ENCODE results near the gene TGFBR2.

The TGFBR2 gene

GRCh38 chr3:30602946-30603345 is 3.5 kb upstream of the TGFBR2 start:
- Histone ChIP-seq H3K79me2 (ENCODE audit: low read length) (peaks cover 7% of the 10 kb centered on the region), H2AFZ (ENCODE audit: low read depth, low read length) (no peak overlapping the region), H3K27me3 (ENCODE audit: low read depth, low read length) (no peaks in the 10 kb centered on the region), H3K36me3 (replicated peaks; ENCODE audit: low read depth, low read length) (no peaks in the 10 kb centered on the region), H4K20me1 (ENCODE audit: insufficient read depth, low read length) (no peaks in the 10 kb centered on the region), H3K27ac (ENCODE audit: low read length) (peak overlapping the region; percentile 14; the same call in 1 of the 2 replicates), H3K9me3 (ENCODE audit: insufficient read depth, low read length) (no peaks in the 10 kb centered on the region), H3K9ac (ENCODE audit: low read length) (peak overlapping the region; percentile 10; the same call in 1 of the 2 replicates), H3K4me1 (ENCODE audit: low read length) (peaks cover 71% of the 10 kb centered on the region), H3K4me2 (ENCODE audit: low read length) (peak overlapping the region; percentile 98), H3K4me3 (ENCODE audit: low read length) (peak overlapping the region; percentile 48)
- TF ChIP-seq, protein P1, sequence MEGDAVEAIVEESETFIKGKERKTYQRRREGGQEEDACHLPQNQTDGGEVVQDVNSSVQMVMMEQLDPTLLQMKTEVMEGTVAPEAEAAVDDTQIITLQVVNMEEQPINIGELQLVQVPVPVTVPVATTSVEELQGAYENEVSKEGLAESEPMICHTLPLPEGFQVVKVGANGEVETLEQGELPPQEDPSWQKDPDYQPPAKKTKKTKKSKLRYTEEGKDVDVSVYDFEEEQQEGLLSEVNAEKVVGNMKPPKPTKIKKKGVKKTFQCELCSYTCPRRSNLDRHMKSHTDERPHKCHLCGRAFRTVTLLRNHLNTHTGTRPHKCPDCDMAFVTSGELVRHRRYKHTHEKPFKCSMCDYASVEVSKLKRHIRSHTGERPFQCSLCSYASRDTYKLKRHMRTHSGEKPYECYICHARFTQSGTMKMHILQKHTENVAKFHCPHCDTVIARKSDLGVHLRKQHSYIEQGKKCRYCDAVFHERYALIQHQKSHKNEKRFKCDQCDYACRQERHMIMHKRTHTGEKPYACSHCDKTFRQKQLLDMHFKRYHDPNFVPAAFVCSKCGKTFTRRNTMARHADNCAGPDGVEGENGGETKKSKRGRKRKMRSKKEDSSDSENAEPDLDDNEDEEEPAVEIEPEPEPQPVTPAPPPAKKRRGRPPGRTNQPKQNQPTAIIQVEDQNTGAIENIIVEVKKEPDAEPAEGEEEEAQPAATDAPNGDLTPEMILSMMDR (IDR thresholded peaks at IDR 0.05; ENCODE audit: low read depth, low read length): no peak

- peak overlapping the region; percentile 38 for H3K27ac ChIP-seq (ENCODE audit: low read length)
- TF ChIP-seq EZH2phosphoT487 (IDR thresholded peaks at IDR 0.05; ENCODE audit: low read depth): no peak
- TF ChIP-seq, protein P1 (IDR thresholded peaks at IDR 0.05; ENCODE audit: low read depth, low read length): no peak
- peaks cover 18% of the 10 kb centered on the region for H3K79me2 ChIP-seq (ENCODE audit: low read length)
- no peaks in the 10 kb centered on the region for H3K36me3 ChIP-seq (replicated peaks; ENCODE audit: low read depth, low read length)
- H2AFZ ChIP-seq (ENCODE audit: low read depth, low read length): no peak overlapping the region
- H3K9ac ChIP-seq (ENCODE audit: low read length): peak overlapping the region; percentile 14; the same call in 1 of the 2 replicates
- peak overlapping the region; percentile 98 for H3K4me2 ChIP-seq (ENCODE audit: low read length)
- no peaks in the 10 kb centered on the region for H4K20me1 ChIP-seq (ENCODE audit: insufficient read depth, low read length)
- H3K4me1 ChIP-seq (ENCODE audit: low read length): peaks cover 71% of the 10 kb centered on the region
- H3K27me3 ChIP-seq (ENCODE audit: low read depth, low read length): no peaks in the 10 kb centered on the region
- no peaks in the 10 kb centered on the region for H3K9me3 ChIP-seq (ENCODE audit: insufficient read depth, low read length)
- H3K4me3 ChIP-seq (ENCODE audit: low read length): peak overlapping the region; percentile 51
Observed at GRCh38 chr3:30604093-30604492, 2.3 kb upstream of the TGFBR2 start.

DNA sequence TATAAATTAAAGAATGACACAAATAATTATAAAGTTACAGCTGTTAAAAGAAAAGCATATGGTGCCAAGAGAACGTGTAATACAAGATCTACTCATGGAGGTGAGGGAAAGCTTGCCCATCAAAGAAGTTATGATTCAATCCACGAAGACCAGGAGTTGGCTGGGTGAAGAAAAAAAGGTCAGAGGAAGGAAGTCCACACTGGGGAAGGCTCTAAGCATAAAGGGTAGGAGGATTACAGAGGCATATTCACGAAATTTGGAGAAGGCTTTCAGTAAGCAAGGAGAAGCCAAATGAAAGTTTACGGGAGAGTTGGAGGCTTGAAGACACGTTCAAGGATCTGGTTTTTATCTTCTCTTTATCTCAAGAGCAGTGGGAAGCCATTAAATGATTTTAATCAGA is 1.8 kb upstream of the TGFBR2 start:
- Histone ChIP-seq H3K9me3 (ENCODE audit: insufficient read depth, low read length) (no peaks in the 10 kb centered on the region), H3K27me3 (ENCODE audit: low read depth, low read length) (no peaks in the 10 kb centered on the region), H4K20me1 (ENCODE audit: insufficient read depth, low read length) (no peaks in the 10 kb centered on the region), H3K4me1 (ENCODE audit: low read length) (peaks cover 71% of the 10 kb centered on the region), H3K4me3 (ENCODE audit: low read length) (peak overlapping the region; percentile 51), H3K36me3 (replicated peaks; ENCODE audit: low read depth, low read length) (no peaks in the 10 kb centered on the region), H2AFZ (ENCODE audit: low read depth, low read length) (no peak overlapping the region), H3K27ac (ENCODE audit: low read length) (peak overlapping the region; percentile 38), H3K9ac (ENCODE audit: low read length) (peak overlapping the region; percentile 10; the same call in 1 of the 2 replicates), H3K79me2 (ENCODE audit: low read length) (peaks cover 23% of the 10 kb centered on the region), H3K4me2 (ENCODE audit: low read length) (peak overlapping the region; percentile 98)
- TF ChIP-seq EZH2phosphoT487 (IDR thresholded peaks at IDR 0.05; ENCODE audit: low read depth): no peak
- TF ChIP-seq, protein P1 (IDR thresholded peaks at IDR 0.05; ENCODE audit: low read depth, low read length): no peak

GRCh38 chr3:30605005-30605404 is 1.4 kb upstream of the TGFBR2 start:
- H3K4me2 ChIP-seq (ENCODE audit: low read length): peak overlapping the region; percentile 98
- H3K79me2 ChIP-seq (ENCODE audit: low read length): peaks cover 27% of the 10 kb centered on the region
- H3K27me3 ChIP-seq (ENCODE audit: low read depth, low read length): no peaks in the 10 kb centered on the region
- peaks cover 71% of the 10 kb centered on the region for H3K4me1 ChIP-seq (ENCODE audit: low read length)
- no peaks in the 10 kb centered on the region for H3K36me3 ChIP-seq (replicated peaks; ENCODE audit: low read depth, low read length)
- TF ChIP-seq, protein P1 (IDR thresholded peaks at IDR 0.05; ENCODE audit: low read depth, low read length): no peak
- no peak for TF ChIP-seq EZH2phosphoT487 (IDR thresholded peaks at IDR 0.05; ENCODE audit: low read depth)
- peak overlapping the region; percentile 38 for H3K27ac ChIP-seq (ENCODE audit: low read length)
- no peaks in the 10 kb centered on the region for H3K9me3 ChIP-seq (ENCODE audit: insufficient read depth, low read length)
- peak overlapping the region; percentile 51 for H3K4me3 ChIP-seq (ENCODE audit: low read length)
- H4K20me1 ChIP-seq (ENCODE audit: insufficient read depth, low read length): no peaks in the 10 kb centered on the region
- H3K9ac ChIP-seq (ENCODE audit: low read length): no peak overlapping the region; the same call in 1 of the 2 replicates
- no peak overlapping the region for H2AFZ ChIP-seq (ENCODE audit: low read depth, low read length)
